OCI-LY3 (cell line): ENCODE measurements around the gene NOP56.

Source experiments
- EZH2phosphoT487 ChIP-seq: fragments of 200-600 bp; shearing (Covaris generic); IDR thresholded peaks from 2 replicates; pipeline ENCODE4 v1.6.1; 2018; ENCODE audit warnings: antibody characterized with exemption, mixed run types, low read depth
- TF ChIP-seq, protein P1 (sequence below): fragments of 200-600, 300-600 bp; sonication (generic); IDR thresholded peaks from 2 replicates; pipeline ENCODE4 v1.5.1; 2014; ENCODE audit warnings: antibody characterized with exemption, low read length, low read depth

- TF ChIP-seq, protein P1, sequence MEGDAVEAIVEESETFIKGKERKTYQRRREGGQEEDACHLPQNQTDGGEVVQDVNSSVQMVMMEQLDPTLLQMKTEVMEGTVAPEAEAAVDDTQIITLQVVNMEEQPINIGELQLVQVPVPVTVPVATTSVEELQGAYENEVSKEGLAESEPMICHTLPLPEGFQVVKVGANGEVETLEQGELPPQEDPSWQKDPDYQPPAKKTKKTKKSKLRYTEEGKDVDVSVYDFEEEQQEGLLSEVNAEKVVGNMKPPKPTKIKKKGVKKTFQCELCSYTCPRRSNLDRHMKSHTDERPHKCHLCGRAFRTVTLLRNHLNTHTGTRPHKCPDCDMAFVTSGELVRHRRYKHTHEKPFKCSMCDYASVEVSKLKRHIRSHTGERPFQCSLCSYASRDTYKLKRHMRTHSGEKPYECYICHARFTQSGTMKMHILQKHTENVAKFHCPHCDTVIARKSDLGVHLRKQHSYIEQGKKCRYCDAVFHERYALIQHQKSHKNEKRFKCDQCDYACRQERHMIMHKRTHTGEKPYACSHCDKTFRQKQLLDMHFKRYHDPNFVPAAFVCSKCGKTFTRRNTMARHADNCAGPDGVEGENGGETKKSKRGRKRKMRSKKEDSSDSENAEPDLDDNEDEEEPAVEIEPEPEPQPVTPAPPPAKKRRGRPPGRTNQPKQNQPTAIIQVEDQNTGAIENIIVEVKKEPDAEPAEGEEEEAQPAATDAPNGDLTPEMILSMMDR = no peak
- TF ChIP-seq EZH2phosphoT487 = no peak
These were observed 55.1 kb downstream of the NOP56 start for GRCh38 chr20:2707353-2708072.
